Lower leg skin (tissue), 3 donors: Measurements from ENCODE around the gene VGF.

ENCODE experiments used
- CTCF ChIP-seq, 3 donors: fragments of 450-650 bp; IDR thresholded peaks; one replicate each; pipeline ENCODE4 v1.5.1; 2016; ENCODE audit warnings: antibody characterized with exemption in 3 of 3, mild to moderate bottlenecking in 3 of 3, moderate library complexity in 2 of 3
- POLR2A ChIP-seq, 2 donors: fragments of 450-650 bp; IDR thresholded peaks; one replicate each; pipeline ENCODE4 v1.6.1; 2016 to 2017; ENCODE audit warnings: antibody characterized with exemption in 2 of 2, mild to moderate bottlenecking in 1 of 2, moderate library complexity in 1 of 2

DNA sequence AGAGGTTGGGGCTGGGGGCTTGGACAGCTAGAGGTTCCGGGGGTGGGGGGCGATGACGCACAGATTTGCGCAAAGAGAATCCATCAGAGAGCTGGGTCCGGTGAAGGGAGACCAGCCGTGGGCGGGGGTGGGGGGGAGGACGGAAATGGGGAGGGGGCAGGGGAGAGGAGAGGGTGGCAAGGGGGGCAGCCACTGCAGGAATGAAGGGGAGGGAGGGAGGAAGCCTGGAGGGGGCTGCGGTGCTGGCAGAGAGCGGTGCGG is 1.2 kb upstream of the VGF start:
- TF ChIP-seq CTCF (IDR thresholded peaks at IDR 0.05) (no peak), POLR2A (IDR thresholded peaks at IDR 0.05) (no peak)
